ENCODE results near the gene PLEKHA7.

GRCh38 chr11:17021511-17021910 is 7.3 kb upstream of the PLEKHA7 start:
- TF ChIP-seq POLR2A (IDR thresholded peaks at IDR 0.05) (no peak), CTCF (IDR thresholded peaks at IDR 0.05 in 4 of 5, conservative IDR thresholded peaks at IDR 0.05 in 1 of 5) (no peak)
